ENCODE results near the gene PCCB.

DNA sequence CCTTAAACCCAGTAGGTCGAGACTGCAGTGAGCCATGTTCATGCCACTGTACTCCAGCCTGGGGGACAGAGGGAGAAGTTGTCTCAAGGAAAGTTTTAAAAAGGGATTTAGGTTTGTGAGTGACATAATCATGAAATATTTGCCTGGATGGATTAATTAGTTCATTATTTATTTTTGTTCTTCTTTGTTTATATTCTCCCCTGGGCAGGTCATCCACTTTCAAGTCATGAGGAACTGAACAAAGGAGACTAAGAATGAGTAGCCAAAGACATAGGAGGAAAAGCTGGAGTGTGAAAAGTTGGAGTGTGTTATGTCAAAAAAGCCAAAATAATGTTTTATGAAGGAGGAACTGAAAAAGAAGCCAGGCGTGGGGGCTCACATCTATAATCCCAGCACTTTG lies 17.7 kb upstream of the PCCB start:
- TF ChIP-seq CTCF (conservative IDR thresholded peaks at IDR 0.05) (no peak), EZH2 (IDR thresholded peaks at IDR 0.05; ENCODE audit: low read depth) (no peak)

All from PC-9 (cell line).